Astrocyte (in vitro differentiated cells and primary cell): Measurements from ENCODE around the gene SAA4. TPM values are rescaled to one million over a fixed set of nuclear protein-coding genes. Genes with fewer than 3 reads are reported as not detected.

ENCODE experiments used
- DNase-seq: peaks from one replicate; pipeline ENCODE4 v3.0.0-alpha.2; 2010; ENCODE audit warnings: low read depth
- FAIRE-seq: peaks from 2 replicates; lab custom pipeline; 2011; peaks lifted over from hg19 to GRCh38; lab: Jason Lieb, UNC
- H2AFZ ChIP-seq: 2 replicates; pipeline ENCODE4 v1.6.0; 2012; ENCODE audit warnings: low read depth, low read length, inconsistent platforms
- H3K27ac ChIP-seq: 2 replicates; pipeline ENCODE4 v1.5.1; 2011; ENCODE audit warnings: low read depth, low read length, inconsistent platforms
- H3K27me3 ChIP-seq: 2 replicates; pipeline ENCODE4 v1.6.0; 2011; ENCODE audit warnings: low read length, inconsistent platforms; ENCODE audit not compliant: insufficient read depth
- H3K36me3 ChIP-seq: 2 replicates; pipeline ENCODE4 v1.5.1; 2011; ENCODE audit warnings: low read length, inconsistent platforms; ENCODE audit not compliant: insufficient read depth
- H3K4me1 ChIP-seq: 2 replicates; pipeline ENCODE4 v1.5.1; 2011; ENCODE audit warnings: low read length, inconsistent platforms; ENCODE audit not compliant: insufficient read depth
- H3K4me2 ChIP-seq: 2 replicates; pipeline ENCODE4 v1.6.0; 2012; ENCODE audit warnings: low read length, inconsistent platforms
- H3K4me3 ChIP-seq: 2 replicates; pipeline ENCODE4 v1.5.1; 2011; ENCODE audit warnings: low read depth, mild to moderate bottlenecking, low read length, inconsistent platforms; ENCODE audit not compliant: insufficient read depth
- H3K79me2 ChIP-seq: 2 replicates; pipeline ENCODE4 v1.6.0; 2012; ENCODE audit warnings: mild to moderate bottlenecking, low read length, inconsistent platforms; ENCODE audit not compliant: insufficient read depth
- H3K9ac ChIP-seq: 2 replicates; pipeline ENCODE4 v1.6.0; 2012; ENCODE audit warnings: mild to moderate bottlenecking, low read length, inconsistent platforms
- H3K9me3 ChIP-seq: 2 replicates; pipeline ENCODE4 v1.5.1; 2012; ENCODE audit warnings: low read depth, mild to moderate bottlenecking, low read length, inconsistent platforms; ENCODE audit not compliant: insufficient read depth
- H4K20me1 ChIP-seq: 2 replicates; pipeline ENCODE4 v1.6.0; 2012; ENCODE audit warnings: low read length, inconsistent platforms; ENCODE audit not compliant: insufficient read depth
- H3K27ac Mint-ChIP-seq: one replicate; pipeline ENCODE4 v1.8.0; 2021; ENCODE audit warnings: mild to moderate bottlenecking, mixed read lengths; ENCODE audit not compliant: unreplicated experiment
- H3K27me3 Mint-ChIP-seq: one replicate; pipeline ENCODE4 v1.8.0; 2021; ENCODE audit warnings: low read depth, mixed read lengths; ENCODE audit not compliant: unreplicated experiment
- H3K36me3 Mint-ChIP-seq: one replicate; pipeline ENCODE4 v1.8.0; 2021; ENCODE audit warnings: low read depth, mixed read lengths; ENCODE audit not compliant: unreplicated experiment
- H3K4me1 Mint-ChIP-seq: one replicate; pipeline ENCODE4 v1.8.0; 2021; ENCODE audit warnings: low read depth, mixed read lengths; ENCODE audit not compliant: unreplicated experiment
- H3K4me3 Mint-ChIP-seq: one replicate; pipeline ENCODE4 v1.8.0; 2021; ENCODE audit warnings: mild to moderate bottlenecking, moderate library complexity, mixed read lengths; ENCODE audit not compliant: unreplicated experiment
- H3K9me3 Mint-ChIP-seq: one replicate; pipeline ENCODE4 v1.8.0; 2021; ENCODE audit warnings: mild to moderate bottlenecking, mixed read lengths; ENCODE audit not compliant: unreplicated experiment
- EZH2 ChIP-seq: IDR thresholded peaks from 2 replicates; pipeline ENCODE4 v1.6.1; 2012; ENCODE audit warnings: mild to moderate bottlenecking, low read length, inconsistent platforms; ENCODE audit not compliant: insufficient read depth
- total RNA-seq: library from RNA; stranded (reverse); gene quantifications from 2 replicates; pipeline ENCODE4 v1.2.1, GENCODE V29; 2021
- TF ChIP-seq, protein P1 (sequence below): IDR thresholded peaks from 2 replicates; pipeline ENCODE4 v1.5.1; 2011; ENCODE audit warnings: low read depth, mild to moderate bottlenecking, inconsistent platforms, low read length, moderate library complexity; ENCODE audit not compliant: insufficient read depth

The SAA4 gene
- total RNA-seq, 1 donor from 2014 or later = not detected

DNA sequence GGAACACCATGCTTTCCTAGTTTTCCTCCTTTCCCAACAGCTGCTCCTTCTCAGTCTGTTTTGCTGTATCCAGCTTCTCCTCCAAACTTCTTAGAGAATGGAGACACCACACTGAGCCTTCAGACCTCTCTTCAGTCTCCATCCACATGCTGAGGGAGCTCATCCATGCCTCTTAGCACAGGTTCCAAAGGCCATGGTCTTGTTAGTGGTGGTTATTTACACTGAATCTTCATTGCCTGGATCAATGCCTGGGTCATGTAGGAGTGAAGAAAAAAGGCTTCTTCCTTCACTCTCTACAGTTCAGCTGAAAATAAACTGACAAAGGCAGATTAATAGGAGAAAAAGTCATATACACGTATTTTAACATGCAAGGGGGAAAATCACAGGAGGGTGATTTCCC is 3.1 kb upstream of the SAA4 start:
- no peak overlapping the region for H3K4me2 ChIP-seq
- no peaks in the 10 kb centered on the region for H3K9me3 Mint-ChIP-seq
- H3K27ac ChIP-seq = no peak overlapping the region
- H4K20me1 ChIP-seq = no peaks in the 10 kb centered on the region
- no peaks in the 10 kb centered on the region for H3K36me3 ChIP-seq
- H3K4me1 ChIP-seq = no peaks in the 10 kb centered on the region
- no peak for FAIRE-seq
- H3K27ac Mint-ChIP-seq = no peak overlapping the region
- peaks cover 6% of the 10 kb centered on the region for H3K4me1 Mint-ChIP-seq
- no peak overlapping the region for H3K4me3 ChIP-seq
- no peak for DNase-seq
- TF ChIP-seq, protein P1, sequence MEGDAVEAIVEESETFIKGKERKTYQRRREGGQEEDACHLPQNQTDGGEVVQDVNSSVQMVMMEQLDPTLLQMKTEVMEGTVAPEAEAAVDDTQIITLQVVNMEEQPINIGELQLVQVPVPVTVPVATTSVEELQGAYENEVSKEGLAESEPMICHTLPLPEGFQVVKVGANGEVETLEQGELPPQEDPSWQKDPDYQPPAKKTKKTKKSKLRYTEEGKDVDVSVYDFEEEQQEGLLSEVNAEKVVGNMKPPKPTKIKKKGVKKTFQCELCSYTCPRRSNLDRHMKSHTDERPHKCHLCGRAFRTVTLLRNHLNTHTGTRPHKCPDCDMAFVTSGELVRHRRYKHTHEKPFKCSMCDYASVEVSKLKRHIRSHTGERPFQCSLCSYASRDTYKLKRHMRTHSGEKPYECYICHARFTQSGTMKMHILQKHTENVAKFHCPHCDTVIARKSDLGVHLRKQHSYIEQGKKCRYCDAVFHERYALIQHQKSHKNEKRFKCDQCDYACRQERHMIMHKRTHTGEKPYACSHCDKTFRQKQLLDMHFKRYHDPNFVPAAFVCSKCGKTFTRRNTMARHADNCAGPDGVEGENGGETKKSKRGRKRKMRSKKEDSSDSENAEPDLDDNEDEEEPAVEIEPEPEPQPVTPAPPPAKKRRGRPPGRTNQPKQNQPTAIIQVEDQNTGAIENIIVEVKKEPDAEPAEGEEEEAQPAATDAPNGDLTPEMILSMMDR = no peak
- no peak for TF ChIP-seq EZH2
- H2AFZ ChIP-seq = no peak overlapping the region
- no peak overlapping the region for H3K4me3 Mint-ChIP-seq
- no peaks in the 10 kb centered on the region for H3K36me3 Mint-ChIP-seq
- H3K27me3 ChIP-seq = no peaks in the 10 kb centered on the region
- no peaks in the 10 kb centered on the region for H3K79me2 ChIP-seq
- H3K9me3 ChIP-seq = no peaks in the 10 kb centered on the region
- peaks cover 2% of the 10 kb centered on the region for H3K27me3 Mint-ChIP-seq
- H3K9ac ChIP-seq = no peak overlapping the region

DNA sequence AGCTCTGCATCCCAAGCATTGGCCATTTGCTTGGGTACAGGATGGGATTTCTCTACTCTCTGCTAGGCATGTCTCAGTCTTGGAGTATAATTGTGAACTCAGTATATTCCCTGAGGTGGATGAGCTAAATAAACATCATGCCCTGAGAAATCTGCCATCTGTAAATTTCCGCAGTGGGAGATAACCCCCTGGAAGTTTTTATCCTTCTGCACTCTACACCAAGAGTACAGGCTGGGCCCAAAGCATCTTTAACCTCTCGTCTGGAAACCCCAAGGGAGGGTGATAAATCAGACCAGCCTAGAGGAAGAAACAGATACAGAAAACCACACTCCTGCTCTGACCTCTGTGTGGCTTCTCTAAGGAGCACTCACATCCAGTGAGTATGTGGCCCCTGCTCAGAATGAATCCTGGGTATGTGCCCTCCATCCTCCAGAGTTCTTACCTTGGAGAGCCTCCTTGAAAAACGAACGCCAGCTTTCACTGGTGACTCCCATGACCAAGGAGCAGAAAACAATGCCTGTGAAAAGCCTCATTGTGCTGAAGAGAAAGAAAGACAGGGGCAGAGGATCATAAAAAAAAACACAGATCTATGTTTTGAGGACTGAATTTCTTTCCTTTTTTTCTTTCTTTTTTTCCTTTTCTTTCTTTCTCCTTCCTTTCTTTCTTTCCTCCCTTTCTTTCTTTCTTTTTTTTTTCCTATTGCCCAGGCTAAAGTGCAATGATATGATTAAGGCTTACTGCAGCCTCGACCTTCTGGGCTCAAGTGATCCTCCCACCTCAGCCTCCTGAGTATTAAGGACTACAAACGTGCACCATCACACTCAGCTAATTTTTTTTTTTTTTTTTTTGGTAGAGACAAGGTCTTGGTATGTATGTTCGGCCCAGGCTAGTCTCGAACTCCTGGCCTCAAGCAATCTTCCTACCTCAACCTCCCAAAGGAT is 938 bp downstream of the SAA4 start:
- Mint-ChIP-seq H3K9me3 (peaks cover 2% of the 10 kb centered on the region), H3K4me1 (peaks cover 4% of the 10 kb centered on the region), H3K4me3 (no peak overlapping the region), H3K27ac (no peak overlapping the region), H3K36me3 (no peaks in the 10 kb centered on the region), H3K27me3 (peaks cover 2% of the 10 kb centered on the region)
- Histone ChIP-seq H3K4me3 (no peak overlapping the region), H3K9me3 (no peaks in the 10 kb centered on the region), H3K27ac (no peak overlapping the region), H3K79me2 (no peaks in the 10 kb centered on the region), H3K9ac (no peak overlapping the region), H3K4me1 (no peaks in the 10 kb centered on the region), H3K27me3 (no peaks in the 10 kb centered on the region), H4K20me1 (no peaks in the 10 kb centered on the region), H2AFZ (no peak overlapping the region), H3K4me2 (no peak overlapping the region), H3K36me3 (no peaks in the 10 kb centered on the region)
- FAIRE-seq (no peak), DNase-seq (no peak)
- TF ChIP-seq EZH2 = no peak
- TF ChIP-seq, protein P1 = no peak

DNA sequence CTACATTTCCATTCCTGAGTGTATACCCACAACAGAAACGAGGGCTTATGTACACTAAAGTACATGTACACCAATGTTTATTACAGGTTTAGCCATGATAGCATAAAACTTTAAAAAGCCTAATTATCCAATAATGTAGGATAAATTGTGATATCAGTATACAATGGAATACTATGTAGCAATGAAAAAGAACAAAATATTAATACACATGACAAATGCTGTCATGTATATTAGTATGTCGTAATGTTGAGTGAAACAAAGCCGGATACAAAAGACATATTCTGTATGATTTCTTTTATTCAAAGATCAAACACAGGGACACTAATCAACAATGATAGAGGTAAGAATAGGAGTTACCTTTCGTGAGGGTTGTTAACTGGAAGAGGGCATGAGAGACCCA is 2.7 kb downstream of the SAA4 start:
- TF ChIP-seq, protein P1 = no peak
- Mint-ChIP-seq H3K9me3 (peaks cover 2% of the 10 kb centered on the region), H3K27ac (no peak overlapping the region), H3K4me3 (no peak overlapping the region), H3K27me3 (peaks cover 2% of the 10 kb centered on the region), H3K4me1 (peaks cover 4% of the 10 kb centered on the region), H3K36me3 (no peaks in the 10 kb centered on the region)
- Histone ChIP-seq H3K27ac (no peak overlapping the region), H3K9ac (no peak overlapping the region), H3K27me3 (no peaks in the 10 kb centered on the region), H3K4me2 (no peak overlapping the region), H4K20me1 (no peaks in the 10 kb centered on the region), H3K9me3 (no peaks in the 10 kb centered on the region), H3K36me3 (no peaks in the 10 kb centered on the region), H2AFZ (no peak overlapping the region), H3K4me1 (no peaks in the 10 kb centered on the region), H3K4me3 (no peak overlapping the region), H3K79me2 (no peaks in the 10 kb centered on the region)
- DNase-seq = no peak
- FAIRE-seq = no peak
